ENCODE results near the gene CHAT. TPM values are rescaled to one million over a fixed set of nuclear protein-coding genes. Genes with fewer than 3 reads are reported as not detected.

CHAT gene
- total RNA-seq, 2 donors from 2014 or later: 0.40 TPM; not detected in 1

DNA sequence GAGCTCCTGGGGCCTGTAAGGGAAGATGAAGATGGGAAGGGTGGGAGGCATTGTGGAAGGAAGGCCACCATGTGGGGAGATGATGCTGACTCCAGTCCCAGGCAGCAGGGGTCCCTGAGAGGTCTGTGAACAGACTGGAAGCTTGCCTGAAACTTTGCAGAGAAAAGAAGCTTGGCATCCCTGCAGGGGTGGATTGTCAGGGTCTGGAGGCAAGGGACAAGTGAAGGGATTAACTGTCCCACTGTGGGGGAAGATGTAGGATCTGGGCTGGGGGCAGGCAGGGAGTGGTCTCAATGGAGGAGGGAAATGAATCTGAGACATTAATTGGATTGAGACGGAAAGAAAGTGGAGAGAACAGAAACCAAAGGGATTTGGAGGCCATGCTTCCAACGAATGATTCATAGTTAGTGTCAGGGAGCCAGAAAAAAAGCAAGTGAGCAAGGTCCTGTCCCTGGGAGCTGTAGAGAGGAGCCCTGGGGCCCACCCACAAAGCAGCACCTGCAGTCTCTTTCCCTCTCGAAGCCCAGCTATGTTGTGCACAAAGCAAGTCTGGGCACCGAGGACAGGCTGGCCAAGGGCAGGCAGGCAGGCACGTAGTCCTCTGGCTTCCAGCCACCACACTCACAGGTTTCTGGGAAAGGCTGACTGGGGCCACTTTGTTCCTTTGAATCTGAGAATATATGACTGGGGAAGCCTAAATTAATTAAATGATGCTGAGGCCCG is 8.5 kb upstream of the CHAT start:
- H3K27ac ChIP-seq: no peak overlapping the region
- peaks cover 15% of the 10 kb centered on the region for H3K27me3 ChIP-seq (replicated peaks; ENCODE audit: insufficient read depth)
- H3K4me3 ChIP-seq: no peak overlapping the region
- 47% methylated on average over 6 of the region's 6 CpGs for WGBS
- no peak for DNase-seq (ENCODE audit: low spot score)
- H3K4me1 ChIP-seq (replicated peaks): no peaks in the 10 kb centered on the region
- no peaks in the 10 kb centered on the region for H3K9me3 ChIP-seq
- H3K36me3 ChIP-seq: no peaks in the 10 kb centered on the region
- intact Hi-C loops (cut with DNase I): no loop called here
- TF ChIP-seq CTCF (IDR thresholded peaks at IDR 0.05): no peak
- no peak for TF ChIP-seq POLR2A (IDR thresholded peaks at IDR 0.05)
- TF ChIP-seq POLR2AphosphoS5 (IDR thresholded peaks at IDR 0.05): no peak

DNA sequence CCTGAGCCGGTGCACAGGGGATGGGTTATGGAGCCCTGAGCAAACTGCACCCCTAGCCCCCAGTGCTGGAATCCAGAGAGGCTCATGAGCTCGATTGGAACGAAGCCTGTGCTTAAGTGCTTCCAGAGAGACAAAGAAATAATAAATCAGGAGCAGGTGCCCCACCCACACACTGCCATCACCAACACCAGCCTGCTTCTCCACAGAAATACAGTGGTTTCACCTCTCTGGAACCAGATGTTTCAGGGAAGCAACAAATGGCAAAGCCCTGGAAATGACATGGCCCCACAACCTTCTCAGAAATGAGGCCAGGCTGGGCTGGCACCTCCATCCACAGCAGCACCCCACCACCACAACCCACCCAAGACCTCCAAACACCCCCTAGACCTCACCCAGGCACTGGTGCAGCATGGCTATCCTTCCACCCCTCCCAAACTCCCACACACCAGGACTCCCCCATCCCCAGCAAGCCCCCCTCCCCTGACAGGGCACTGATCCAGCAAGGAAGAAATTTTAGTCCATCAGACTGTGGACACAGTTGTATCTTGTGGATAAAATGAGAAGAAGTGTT is 7.8 kb upstream of the CHAT start:
- H3K27me3 ChIP-seq (replicated peaks; ENCODE audit: insufficient read depth): peaks cover 22% of the 10 kb centered on the region
- no peaks in the 10 kb centered on the region for H3K9me3 ChIP-seq
- no peak for TF ChIP-seq POLR2A (IDR thresholded peaks at IDR 0.05)
- TF ChIP-seq CTCF (IDR thresholded peaks at IDR 0.05): no peak
- TF ChIP-seq POLR2AphosphoS5 (IDR thresholded peaks at IDR 0.05): no peak
- no peaks in the 10 kb centered on the region for H3K4me1 ChIP-seq (replicated peaks)
- WGBS: 38% methylated on average over 3 of the region's 3 CpGs
- intact Hi-C loops (cut with DNase I): no loop called here
- no peaks in the 10 kb centered on the region for H3K36me3 ChIP-seq
- no peak overlapping the region for H3K27ac ChIP-seq
- no peak overlapping the region for H3K4me3 ChIP-seq
- no peak for DNase-seq (ENCODE audit: low spot score)

- 2% methylated on average over 21 of the region's 22 CpGs for WGBS
- Histone ChIP-seq H3K4me1 (replicated peaks) (no peaks in the 10 kb centered on the region), H3K9me3 (no peaks in the 10 kb centered on the region), H3K27ac (no peak overlapping the region), H3K36me3 (no peaks in the 10 kb centered on the region), H3K4me3 (no peak overlapping the region), H3K27me3 (replicated peaks; ENCODE audit: insufficient read depth) (peaks cover 32% of the 10 kb centered on the region)
- no peak for DNase-seq (ENCODE audit: low spot score)
- intact Hi-C loops (cut with DNase I): no loop called here
- no peak for TF ChIP-seq POLR2AphosphoS5 (IDR thresholded peaks at IDR 0.05)
- no peak for TF ChIP-seq POLR2A (IDR thresholded peaks at IDR 0.05)
- no peak for TF ChIP-seq CTCF (IDR thresholded peaks at IDR 0.05)
Observed at GRCh38 chr10:49606981-49607535, 6.8 kb upstream of the CHAT start.

DNA sequence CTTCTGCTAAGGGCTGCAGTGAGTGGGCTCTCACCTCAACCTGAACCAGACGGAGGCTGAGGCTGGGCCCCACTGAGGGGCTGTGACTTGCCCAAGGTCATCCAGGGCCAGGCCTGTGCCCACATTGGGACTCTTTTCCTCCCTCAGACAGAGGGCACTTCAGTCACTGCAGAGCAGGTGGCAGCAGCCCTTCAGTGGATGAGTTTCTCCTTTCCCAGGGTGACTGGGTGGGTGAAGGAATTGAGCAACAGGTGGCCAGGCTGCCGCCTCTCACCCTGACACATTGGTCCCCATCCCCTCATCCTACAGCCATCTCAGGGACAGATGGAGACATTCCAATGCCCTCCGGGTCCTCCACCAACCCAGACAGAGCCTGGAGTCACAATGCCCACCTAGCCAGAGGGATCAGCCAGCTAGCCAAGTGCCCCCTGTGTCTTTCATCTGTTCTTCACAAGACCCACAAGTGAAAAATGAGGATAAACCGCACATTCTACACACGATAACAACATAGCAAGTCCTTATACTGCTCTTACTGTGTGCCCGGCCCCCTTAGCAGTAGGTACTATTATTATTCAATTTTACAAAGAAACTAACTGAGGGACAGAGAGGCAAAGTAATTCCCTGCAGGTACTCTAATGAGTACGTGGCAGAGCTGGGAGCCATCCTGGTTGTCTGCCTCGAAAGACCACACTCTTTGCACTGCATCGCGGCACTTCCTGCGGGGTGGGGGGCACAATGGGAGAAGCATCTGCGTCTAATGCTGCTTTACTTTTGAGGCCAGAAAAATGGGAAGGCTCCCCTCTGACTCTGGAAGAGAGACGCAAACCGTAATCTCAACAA is 5.5 kb upstream of the CHAT start:
- H3K4me1 ChIP-seq (replicated peaks): no peaks in the 10 kb centered on the region
- no peaks in the 10 kb centered on the region for H3K9me3 ChIP-seq
- intact Hi-C loops (cut with DNase I): no loop called here
- 7% methylated on average over 14 of the region's 14 CpGs for WGBS
- peaks cover 43% of the 10 kb centered on the region for H3K27me3 ChIP-seq (replicated peaks; ENCODE audit: insufficient read depth)
- no peak for DNase-seq (ENCODE audit: low spot score)
- no peaks in the 10 kb centered on the region for H3K36me3 ChIP-seq
- no peak overlapping the region for H3K4me3 ChIP-seq
- no peak for TF ChIP-seq POLR2AphosphoS5 (IDR thresholded peaks at IDR 0.05)
- no peak for TF ChIP-seq POLR2A (IDR thresholded peaks at IDR 0.05)
- no peak for TF ChIP-seq CTCF (IDR thresholded peaks at IDR 0.05)
- H3K27ac ChIP-seq: no peak overlapping the region
